Glomerular visceral epithelial cell (primary cell): ENCODE data around the gene FILIP1.
A peak's percentile ranks its signal among the peaks of the same experiment; 100 is the strongest.

Experiments
- DNase-seq: peaks from one replicate; pipeline ENCODE4 v3.0.0-alpha.2; 2016; ENCODE audit errors: extremely low spot score

FILIP1 gene

GRCh38 chr6:75493400-75494064 lies at the start of gene FILIP1:
FILIP1 (minus strand) TSS chr6:75493800; CDS start chr6:75414972, 78,828 bp downstream.
- DNase-seq, result peak; percentile 23

DNA sequence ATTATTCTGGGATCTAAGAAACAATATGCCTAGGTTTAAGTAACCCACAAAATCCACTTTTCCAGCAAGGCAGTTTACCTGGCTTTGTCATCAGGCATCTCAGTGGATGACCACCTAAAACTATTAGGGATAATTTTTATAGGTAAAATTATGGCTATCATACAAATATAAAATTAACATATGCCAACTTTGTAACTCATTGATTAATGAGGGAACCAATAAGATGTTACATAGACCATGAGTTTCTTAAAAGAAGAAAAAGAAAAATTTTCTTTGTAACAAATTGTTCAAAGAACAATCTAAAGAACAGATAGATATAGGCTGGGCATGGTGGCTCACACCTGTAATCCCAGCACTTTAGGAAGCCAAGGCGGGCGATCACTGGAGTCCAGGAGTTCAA lies 49.7 kb upstream of the FILIP1 start:
- DNase-seq, result no peak

GRCh38 chr6:75539136-75539535 lies 45.5 kb upstream of the FILIP1 start:
- no peak for DNase-seq

GRCh38 chr6:75532521-75532920 lies 38.9 kb upstream of the FILIP1 start:
- no peak for DNase-seq

DNA sequence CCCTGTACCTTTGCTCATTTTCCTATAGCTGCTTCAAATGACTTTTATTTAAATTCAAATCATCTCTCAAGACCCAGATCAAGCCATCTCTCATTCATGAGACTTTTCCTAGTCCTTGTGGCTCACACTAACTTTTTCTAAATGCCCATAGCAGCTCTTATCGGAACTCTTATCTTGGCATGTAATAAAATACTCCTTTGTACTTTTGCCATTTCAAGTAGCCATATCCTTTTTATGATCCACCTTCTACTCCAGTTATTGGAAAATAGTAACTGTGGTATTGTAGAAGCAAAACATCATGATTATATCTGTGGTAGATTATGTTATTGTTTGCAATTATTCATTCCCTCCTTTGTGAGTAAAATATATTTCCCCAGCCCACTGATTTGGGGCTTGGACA lies 37.6 kb upstream of the FILIP1 start:
- DNase-seq, result no peak

DNA sequence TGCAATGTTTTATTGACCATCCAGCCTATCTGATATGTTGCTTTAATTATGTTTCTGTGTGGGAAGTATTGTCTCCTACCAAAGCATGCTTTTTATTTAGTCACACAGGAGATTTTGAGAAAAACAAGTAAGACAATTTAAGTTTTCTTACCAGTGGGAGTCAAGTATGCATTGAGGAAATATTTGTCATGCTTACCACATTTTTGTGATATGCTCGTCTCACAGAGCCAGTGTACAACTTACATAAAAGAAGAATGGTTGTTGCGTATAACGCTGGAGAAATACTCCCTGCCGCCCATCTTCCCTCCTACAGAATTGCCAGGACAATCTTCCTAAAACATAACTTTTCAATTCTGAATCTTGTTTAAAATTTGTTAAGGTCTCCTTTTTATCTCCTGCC lies 37.1 kb upstream of the FILIP1 start:
- DNase-seq, result no peak

GRCh38 chr6:75528423-75528822 lies 34.8 kb upstream of the FILIP1 start:
- DNase-seq, result no peak

DNA sequence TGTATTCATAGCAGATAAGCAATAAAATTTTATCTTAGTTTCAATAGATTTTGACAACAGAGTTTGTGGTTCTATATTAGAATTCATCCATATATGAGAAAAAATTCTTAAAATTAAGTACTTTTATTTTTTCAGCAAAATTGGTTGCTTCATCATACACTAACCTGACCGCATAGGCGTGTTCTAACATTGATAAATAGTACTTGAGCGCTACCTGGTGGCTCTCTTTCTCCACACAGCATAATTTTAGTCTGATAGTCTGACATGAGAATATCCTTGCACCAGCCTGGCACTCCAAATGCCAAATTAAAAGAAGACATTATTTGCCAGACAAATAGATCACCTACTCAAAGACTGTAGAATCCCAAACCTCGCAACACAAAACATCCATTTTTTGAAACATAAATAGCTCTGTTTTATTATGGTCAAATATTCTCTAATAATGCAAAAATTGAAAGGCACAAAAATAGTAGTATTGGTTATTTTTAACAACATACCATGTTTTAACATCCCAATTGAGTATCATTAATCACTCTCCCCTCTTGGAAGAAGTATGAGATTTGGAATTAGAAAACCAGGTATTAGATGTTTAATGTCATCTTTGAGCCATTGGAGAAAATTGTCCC lies 33.0 kb upstream of the FILIP1 start:
- DNase-seq, result peak; percentile 78

DNA sequence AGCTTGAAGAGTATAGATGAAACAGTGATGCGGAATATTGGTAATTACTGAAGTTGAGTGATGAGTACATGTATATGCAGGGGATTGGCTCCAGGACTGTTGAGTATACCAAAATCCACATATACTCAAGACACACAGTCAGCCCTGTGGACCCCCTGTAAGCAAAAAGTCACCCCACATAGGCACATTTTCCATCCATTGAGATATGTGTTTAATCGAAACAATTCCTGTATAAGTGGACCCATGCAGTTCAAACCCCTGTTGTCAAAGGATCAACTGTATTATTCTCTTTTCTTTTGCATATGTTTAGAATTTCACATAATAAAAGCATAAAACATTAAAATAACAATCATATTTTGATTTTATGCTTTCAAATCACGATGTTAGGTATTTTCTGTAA lies 32.1 kb upstream of the FILIP1 start:
- no peak for DNase-seq

DNA sequence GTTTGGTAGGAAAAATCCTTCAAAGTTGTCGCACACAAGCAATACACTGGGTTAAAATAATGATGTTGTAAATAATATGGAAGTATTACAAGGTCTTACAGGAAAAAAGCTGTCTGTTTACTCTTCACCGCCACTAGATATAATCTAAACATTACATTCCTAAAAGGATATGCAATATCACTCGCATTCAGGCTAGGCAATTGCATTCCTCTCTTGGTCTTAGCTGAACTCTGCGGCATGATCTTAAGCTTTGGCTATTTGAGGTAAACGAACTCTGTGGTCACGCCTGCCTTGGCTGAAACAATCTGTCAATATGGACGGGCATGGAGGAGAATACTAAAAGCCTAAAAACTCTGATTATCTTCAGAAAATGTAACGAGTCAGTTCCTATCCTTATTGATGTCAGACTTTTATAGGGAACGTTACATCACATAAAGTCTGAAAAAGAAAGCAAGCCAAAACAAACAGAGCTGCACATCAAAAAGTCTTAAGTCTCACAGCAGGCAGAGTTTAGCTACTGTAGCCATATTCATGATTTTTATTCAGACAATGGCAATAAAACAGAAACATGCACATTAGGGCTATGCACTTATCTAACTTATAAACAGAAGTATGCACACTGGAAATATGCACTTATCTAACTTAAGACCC lies 30.8 kb upstream of the FILIP1 start:
- DNase-seq, result peak; percentile 92

- DNase-seq, result no peak
Measured at GRCh38 chr6:75516757-75517156, 23.2 kb upstream of the FILIP1 start.

GRCh38 chr6:75512591-75512990 lies 19.0 kb upstream of the FILIP1 start:
- DNase-seq, result no peak

GRCh38 chr6:75505424-75505823 lies 11.8 kb upstream of the FILIP1 start:
- DNase-seq, result no peak

- no peak for DNase-seq
Measured at GRCh38 chr6:75504465-75505222, 11.0 kb upstream of the FILIP1 start.

GRCh38 chr6:75503291-75503690 lies 9.7 kb upstream of the FILIP1 start:
- DNase-seq, result no peak

- no peak for DNase-seq
Measured at GRCh38 chr6:75502884-75503283, 9.3 kb upstream of the FILIP1 start.

DNA sequence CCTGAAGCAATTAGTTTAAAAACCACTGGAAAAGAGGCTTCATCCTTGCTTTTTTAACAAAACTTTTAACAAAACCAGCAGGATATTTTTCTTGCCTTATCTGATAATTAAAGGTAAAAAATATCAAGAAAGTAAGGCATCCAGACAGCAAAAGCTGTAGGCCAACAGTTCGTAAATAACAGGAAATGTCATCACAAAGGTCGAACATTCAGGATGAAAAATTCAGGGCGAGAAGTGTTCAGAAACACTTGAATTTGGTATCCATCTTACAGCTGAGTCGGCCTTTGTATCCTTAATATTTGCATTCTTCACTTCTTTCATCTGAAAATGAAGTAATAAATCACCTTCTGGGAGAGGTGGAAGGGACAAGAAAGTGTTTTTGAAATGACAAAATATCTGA lies 8.2 kb upstream of the FILIP1 start:
- no peak for DNase-seq

GRCh38 chr6:75499640-75500039 lies 6.0 kb upstream of the FILIP1 start:
- DNase-seq, result no peak

GRCh38 chr6:75498862-75499261 lies 5.3 kb upstream of the FILIP1 start:
- no peak for DNase-seq

DNA sequence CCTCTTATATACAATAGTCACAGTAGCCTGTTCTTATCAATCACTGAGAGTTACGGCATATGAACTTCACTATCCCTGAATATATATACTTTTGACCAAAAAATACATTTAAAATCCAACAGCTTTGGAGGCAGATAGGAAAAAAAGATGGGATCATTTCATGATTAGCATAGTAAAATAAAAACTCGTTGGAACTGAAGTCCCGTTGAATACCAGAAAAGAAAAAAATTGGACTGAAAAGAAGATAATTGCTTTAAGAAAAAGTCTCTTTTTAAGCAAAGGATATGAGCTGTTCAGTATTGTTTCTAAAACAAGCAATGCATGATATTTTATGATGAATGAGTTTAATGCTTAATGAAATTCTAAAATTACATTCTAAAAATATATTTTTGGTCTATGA lies 4.4 kb upstream of the FILIP1 start:
- DNase-seq, result no peak

- no peak for DNase-seq
Measured at GRCh38 chr6:75495011-75495410, 1.4 kb upstream of the FILIP1 start.

DNA sequence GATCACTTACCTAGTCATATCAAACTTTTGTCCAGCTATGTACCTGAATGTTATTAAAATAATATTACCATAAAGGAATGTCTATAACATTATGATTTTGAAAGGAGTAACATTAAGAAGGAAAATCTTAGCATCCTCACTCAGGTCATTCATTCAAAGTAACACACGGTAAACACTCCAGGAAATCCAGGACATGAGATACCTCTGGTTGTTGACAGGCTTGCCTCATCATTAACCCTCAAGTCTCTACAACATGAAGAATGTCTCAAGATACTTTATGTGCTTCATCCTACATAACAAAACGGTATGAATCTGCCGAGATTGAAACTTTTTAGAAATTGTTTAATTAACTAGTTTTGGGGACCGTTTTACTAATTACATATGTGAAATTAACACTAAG lies 690 bp upstream of the FILIP1 start:
- no peak for DNase-seq
